Neural cell (in vitro differentiated cells): ENCODE measurements around the gene ZNF697.

Experiments used
- EP300 ChIP-seq: fragments of 450-650 bp; conservative IDR thresholded peaks from 2 replicates; pipeline ENCODE4 v1.6.1; 2014; ENCODE audit warnings: antibody characterized with exemption, mild to moderate bottlenecking, moderate library complexity; ENCODE audit not compliant: poor library complexity, severe bottlenecking
- MXI1 ChIP-seq: fragments of 450-650 bp; conservative IDR thresholded peaks from 2 replicates; pipeline ENCODE4 v1.6.1; 2014; ENCODE audit warnings: antibody characterized with exemption, mild to moderate bottlenecking; ENCODE audit not compliant: poor library complexity, severe bottlenecking
- POLR2AphosphoS5 ChIP-seq: IDR thresholded peaks from 2 replicates; pipeline ENCODE4 v1.6.1; 2012
- TF ChIP-seq, protein P1 (sequence below): fragments of 450-650 bp; IDR thresholded peaks from 2 replicates; pipeline ENCODE4 v1.5.1; 2014; ENCODE audit warnings: antibody characterized with exemption, mild to moderate bottlenecking, moderate library complexity; ENCODE audit not compliant: poor library complexity, severe bottlenecking

DNA sequence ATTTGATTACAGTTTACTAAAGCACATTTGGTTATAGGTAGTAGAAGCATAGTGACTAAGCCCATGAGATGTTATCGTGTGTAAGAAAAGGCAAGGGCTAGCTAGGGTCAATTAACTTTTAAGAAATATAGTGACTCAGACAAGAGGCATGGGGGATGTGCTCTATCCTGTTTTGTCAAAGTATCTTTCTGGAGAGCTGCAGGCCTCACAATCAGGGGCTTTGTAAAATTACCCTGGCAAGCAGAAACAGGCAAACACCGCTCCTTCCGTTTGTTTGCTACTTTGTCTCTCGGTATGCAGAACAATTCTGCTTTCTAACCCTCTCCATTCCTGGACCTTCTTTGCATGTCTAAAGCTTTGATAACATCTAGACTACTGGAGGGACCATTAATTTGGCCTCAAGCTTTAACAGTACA, 26.1 kb upstream of the ZNF697 start:
- TF ChIP-seq, protein P1, sequence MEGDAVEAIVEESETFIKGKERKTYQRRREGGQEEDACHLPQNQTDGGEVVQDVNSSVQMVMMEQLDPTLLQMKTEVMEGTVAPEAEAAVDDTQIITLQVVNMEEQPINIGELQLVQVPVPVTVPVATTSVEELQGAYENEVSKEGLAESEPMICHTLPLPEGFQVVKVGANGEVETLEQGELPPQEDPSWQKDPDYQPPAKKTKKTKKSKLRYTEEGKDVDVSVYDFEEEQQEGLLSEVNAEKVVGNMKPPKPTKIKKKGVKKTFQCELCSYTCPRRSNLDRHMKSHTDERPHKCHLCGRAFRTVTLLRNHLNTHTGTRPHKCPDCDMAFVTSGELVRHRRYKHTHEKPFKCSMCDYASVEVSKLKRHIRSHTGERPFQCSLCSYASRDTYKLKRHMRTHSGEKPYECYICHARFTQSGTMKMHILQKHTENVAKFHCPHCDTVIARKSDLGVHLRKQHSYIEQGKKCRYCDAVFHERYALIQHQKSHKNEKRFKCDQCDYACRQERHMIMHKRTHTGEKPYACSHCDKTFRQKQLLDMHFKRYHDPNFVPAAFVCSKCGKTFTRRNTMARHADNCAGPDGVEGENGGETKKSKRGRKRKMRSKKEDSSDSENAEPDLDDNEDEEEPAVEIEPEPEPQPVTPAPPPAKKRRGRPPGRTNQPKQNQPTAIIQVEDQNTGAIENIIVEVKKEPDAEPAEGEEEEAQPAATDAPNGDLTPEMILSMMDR, result no peak
- TF ChIP-seq EP300 (no peak), MXI1 (no peak), POLR2AphosphoS5 (no peak)
